ENCODE measurements around the gene GCK. TPM values are rescaled to one million over a fixed set of nuclear protein-coding genes. Genes with fewer than 3 reads are reported as not detected.

Gene GCK
- total RNA-seq, 1 donor from 2014 or later, result 0.37 TPM

- Mint-ChIP-seq H3K9me3 (ENCODE audit: low read depth) (peaks cover 4% of the 10 kb centered on the region), H3K4me1 (ENCODE audit: low read depth) (peaks cover 60% of the 10 kb centered on the region), H3K4me3 (ENCODE audit: unreplicated experiment) (no peak overlapping the region), H3K36me3 (ENCODE audit: low read depth) (no peaks in the 10 kb centered on the region), H3K27me3 (ENCODE audit: low read depth) (no peaks in the 10 kb centered on the region), H3K27ac (ENCODE audit: unreplicated experiment) (no peak overlapping the region)
- TF ChIP-seq CTCF (IDR thresholded peaks at IDR 0.05), result no peak
- DNase-seq (ENCODE audit: low spot score), result no peak
Observed at GRCh38 chr7:44097064-44097932, 91.9 kb downstream of the GCK start.

DNA sequence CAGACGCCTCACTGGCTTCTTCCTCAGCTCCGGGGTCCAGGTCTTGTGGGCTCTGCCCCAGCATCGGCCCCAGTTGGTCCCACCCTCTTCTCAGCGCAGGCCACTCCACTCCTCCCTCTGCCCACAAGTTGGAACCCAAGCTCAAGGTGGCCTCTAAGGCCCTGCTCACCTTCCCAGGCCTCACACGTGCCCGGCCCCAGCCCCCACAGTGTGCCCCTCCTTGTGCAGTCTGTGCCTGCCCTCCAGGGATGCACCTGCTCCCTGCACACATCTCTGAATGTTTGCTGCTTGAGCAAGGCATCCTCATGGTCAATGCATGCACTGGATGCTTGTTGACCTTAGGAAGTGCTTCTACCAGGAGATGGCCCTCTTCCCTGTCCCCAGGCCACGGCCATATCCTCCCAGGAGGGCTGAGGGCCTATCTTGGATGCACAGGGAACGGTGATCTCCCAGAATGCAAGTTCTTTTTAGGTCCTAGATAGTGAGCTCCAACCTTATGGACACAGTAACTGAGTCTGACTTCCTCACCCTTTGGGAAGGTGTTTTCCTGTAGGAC lies 92.8 kb downstream of the GCK start:
- Mint-ChIP-seq H3K36me3 (ENCODE audit: low read depth) (no peaks in the 10 kb centered on the region), H3K9me3 (ENCODE audit: low read depth) (peaks cover 4% of the 10 kb centered on the region), H3K27ac (ENCODE audit: unreplicated experiment) (no peak overlapping the region), H3K4me3 (ENCODE audit: unreplicated experiment) (no peak overlapping the region), H3K27me3 (ENCODE audit: low read depth) (no peaks in the 10 kb centered on the region), H3K4me1 (ENCODE audit: low read depth) (peaks cover 51% of the 10 kb centered on the region)
- no peak for DNase-seq (ENCODE audit: low spot score)
- TF ChIP-seq CTCF (IDR thresholded peaks at IDR 0.05), result no peak

GRCh38 chr7:44095781-44096180 lies 93.5 kb downstream of the GCK start:
- Mint-ChIP-seq H3K9me3 (ENCODE audit: low read depth) (peaks cover 4% of the 10 kb centered on the region), H3K4me1 (ENCODE audit: low read depth) (peaks cover 47% of the 10 kb centered on the region), H3K36me3 (ENCODE audit: low read depth) (no peaks in the 10 kb centered on the region), H3K27me3 (ENCODE audit: low read depth) (no peaks in the 10 kb centered on the region), H3K4me3 (ENCODE audit: unreplicated experiment) (no peak overlapping the region), H3K27ac (ENCODE audit: unreplicated experiment) (no peak overlapping the region)
- TF ChIP-seq CTCF (IDR thresholded peaks at IDR 0.05), result no peak
- DNase-seq (ENCODE audit: low spot score), result no peak

DNA sequence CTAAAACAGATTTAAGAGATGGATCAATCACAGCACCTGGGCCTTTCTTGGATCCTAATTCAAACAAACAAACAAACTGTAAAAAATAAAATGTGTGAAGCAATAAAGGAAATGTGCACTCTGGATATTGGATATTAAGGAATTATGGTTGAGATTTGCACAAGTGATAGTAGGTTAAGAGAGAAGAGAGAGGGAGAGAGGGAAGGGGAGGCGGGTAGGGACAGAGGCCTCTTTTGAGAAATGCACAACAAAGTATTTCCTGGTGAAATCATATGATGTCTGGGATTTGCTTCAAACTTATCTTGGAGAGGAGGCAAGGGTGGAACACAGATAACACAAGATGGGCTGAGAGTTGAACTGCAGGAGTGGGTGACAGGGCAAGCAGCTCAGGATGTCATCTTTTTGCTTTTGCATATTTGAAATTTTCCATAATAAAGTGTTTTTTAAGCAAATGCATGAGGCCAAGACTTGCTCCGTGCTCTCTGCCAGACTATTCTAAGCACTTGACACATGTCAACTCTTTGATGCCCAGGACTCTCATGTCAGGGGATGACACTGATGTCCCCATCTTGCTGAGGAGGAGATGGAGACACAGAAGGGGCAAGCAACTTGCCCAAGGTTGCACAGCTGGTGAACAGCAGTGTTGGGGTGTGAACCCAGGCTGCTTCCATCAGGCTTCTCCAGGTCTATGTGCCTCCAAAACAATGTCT lies 94.2 kb downstream of the GCK start:
- peaks cover 4% of the 10 kb centered on the region for H3K9me3 Mint-ChIP-seq (ENCODE audit: low read depth)
- H3K36me3 Mint-ChIP-seq (ENCODE audit: low read depth), result no peaks in the 10 kb centered on the region
- peaks cover 47% of the 10 kb centered on the region for H3K4me1 Mint-ChIP-seq (ENCODE audit: low read depth)
- H3K27ac Mint-ChIP-seq (ENCODE audit: unreplicated experiment), result peak overlapping the region; percentile 30
- no peak for TF ChIP-seq CTCF (IDR thresholded peaks at IDR 0.05)
- DNase-seq (ENCODE audit: low spot score), result no peak
- no peak overlapping the region for H3K4me3 Mint-ChIP-seq (ENCODE audit: unreplicated experiment)
- no peaks in the 10 kb centered on the region for H3K27me3 Mint-ChIP-seq (ENCODE audit: low read depth)

DNA sequence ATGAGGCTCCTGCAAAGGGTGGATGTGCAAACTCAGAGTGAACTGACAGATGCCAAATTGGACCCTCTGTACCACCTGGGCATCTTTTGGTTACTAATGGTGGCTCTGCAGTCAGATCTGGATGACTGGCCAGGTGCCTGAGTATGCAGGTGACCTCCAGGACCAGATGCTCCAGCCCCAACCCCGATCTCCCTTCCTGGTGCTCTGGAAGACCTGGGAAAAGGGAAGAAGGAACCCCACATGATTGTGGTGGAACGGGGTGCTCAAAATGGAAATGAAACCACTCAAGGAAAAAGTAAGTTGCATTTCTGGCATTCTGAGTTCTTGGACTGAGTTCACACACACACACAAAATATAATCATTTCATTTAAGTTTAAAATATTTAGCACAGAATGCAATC lies 94.9 kb downstream of the GCK start:
- H3K27ac Mint-ChIP-seq (ENCODE audit: unreplicated experiment), result peak overlapping the region; percentile 30
- H3K4me3 Mint-ChIP-seq (ENCODE audit: unreplicated experiment), result no peak overlapping the region
- DNase-seq (ENCODE audit: low spot score), result no peak

More for the DNA sequence above, 94.9 kb downstream of the GCK start:
- Mint-ChIP-seq H3K4me1 (ENCODE audit: low read depth) (peaks cover 44% of the 10 kb centered on the region), H3K9me3 (ENCODE audit: low read depth) (peaks cover 4% of the 10 kb centered on the region), H3K27me3 (ENCODE audit: low read depth) (no peaks in the 10 kb centered on the region), H3K36me3 (ENCODE audit: low read depth) (no peaks in the 10 kb centered on the region)
- no peak for TF ChIP-seq CTCF (IDR thresholded peaks at IDR 0.05)
